Stimulated activated CD4-positive, alpha-beta T cell treated with anti-CD3 and anti-CD28 coated beads, Interleukin-4, amount 100 ng/mL, for 4 hours (primary cell): ENCODE results near the gene SYNE2.
A peak's percentile ranks its signal among the peaks of the same experiment; 100 is the strongest.
"Not testable (repeated sequence)": the region's sequence is repeated elsewhere in the genome, so short reads cannot be mapped to it uniquely, and the experiment has no call there.

Experiments used
- DNase-seq, 2 experiments: peaks; one replicate each; pipeline ENCODE4 v3.0.0-alpha.2; 2020

SYNE2 gene, protein sequence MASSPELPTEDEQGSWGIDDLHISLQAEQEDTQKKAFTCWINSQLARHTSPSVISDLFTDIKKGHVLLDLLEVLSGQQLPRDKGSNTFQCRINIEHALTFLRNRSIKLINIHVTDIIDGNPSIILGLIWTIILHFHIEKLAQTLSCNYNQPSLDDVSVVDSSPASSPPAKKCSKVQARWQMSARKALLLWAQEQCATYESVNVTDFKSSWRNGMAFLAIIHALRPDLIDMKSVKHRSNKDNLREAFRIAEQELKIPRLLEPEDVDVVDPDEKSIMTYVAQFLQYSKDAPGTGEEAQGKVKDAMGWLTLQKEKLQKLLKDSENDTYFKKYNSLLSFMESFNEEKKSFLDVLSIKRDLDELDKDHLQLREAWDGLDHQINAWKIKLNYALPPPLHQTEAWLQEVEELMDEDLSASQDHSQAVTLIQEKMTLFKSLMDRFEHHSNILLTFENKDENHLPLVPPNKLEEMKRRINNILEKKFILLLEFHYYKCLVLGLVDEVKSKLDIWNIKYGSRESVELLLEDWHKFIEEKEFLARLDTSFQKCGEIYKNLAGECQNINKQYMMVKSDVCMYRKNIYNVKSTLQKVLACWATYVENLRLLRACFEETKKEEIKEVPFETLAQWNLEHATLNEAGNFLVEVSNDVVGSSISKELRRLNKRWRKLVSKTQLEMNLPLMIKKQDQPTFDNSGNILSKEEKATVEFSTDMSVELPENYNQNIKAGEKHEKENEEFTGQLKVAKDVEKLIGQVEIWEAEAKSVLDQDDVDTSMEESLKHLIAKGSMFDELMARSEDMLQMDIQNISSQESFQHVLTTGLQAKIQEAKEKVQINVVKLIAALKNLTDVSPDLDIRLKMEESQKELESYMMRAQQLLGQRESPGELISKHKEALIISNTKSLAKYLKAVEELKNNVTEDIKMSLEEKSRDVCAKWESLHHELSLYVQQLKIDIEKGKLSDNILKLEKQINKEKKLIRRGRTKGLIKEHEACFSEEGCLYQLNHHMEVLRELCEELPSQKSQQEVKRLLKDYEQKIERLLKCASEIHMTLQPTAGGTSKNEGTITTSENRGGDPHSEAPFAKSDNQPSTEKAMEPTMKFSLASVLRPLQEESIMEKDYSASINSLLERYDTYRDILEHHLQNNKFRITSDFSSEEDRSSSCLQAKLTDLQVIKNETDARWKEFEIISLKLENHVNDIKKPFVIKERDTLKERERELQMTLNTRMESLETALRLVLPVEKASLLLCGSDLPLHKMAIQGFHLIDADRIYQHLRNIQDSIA (N-terminal part only)

GRCh38 chr14:63852817-63853731 is at the start of gene SYNE2:
SYNE2 (plus strand) TSS chr14:63853004; CDS start chr14:63909149, 56,145 bp downstream.
- DNase-seq: peak; percentile 76 to 83

DNA sequence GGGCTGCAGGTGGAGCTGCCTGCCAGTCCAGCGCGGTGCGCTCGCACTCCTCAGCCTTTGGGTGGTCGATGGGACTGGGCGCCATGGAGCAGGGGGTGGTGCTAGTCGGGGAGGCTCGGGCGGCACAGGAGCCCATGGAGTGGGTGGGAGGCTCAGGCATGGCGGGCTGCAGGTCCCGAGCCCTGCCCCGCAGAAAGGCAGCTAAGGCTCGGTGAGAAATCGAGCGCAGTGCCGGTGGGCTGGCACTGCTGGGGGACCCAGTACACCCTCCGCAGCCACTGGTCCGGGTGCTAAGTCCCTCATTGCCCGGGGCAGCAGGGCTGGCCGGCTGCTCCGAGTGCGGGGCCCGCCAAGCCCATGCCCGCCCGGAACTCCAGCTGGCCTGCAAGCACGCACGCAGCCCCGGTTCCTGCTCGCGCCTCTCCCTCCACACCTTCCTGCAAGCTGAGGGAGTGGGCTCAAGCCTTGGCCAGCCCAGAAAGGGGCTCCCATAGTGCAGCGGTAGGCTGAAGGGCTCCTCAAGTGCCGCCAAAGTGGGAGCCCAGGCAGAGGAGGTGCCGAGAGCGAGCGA is 49.5 kb upstream of the SYNE2 start:
- not testable (repeated sequence) for DNase-seq

GRCh38 chr14:63806064-63806463 is 46.7 kb upstream of the SYNE2 start:
- DNase-seq: not testable (repeated sequence)

DNA sequence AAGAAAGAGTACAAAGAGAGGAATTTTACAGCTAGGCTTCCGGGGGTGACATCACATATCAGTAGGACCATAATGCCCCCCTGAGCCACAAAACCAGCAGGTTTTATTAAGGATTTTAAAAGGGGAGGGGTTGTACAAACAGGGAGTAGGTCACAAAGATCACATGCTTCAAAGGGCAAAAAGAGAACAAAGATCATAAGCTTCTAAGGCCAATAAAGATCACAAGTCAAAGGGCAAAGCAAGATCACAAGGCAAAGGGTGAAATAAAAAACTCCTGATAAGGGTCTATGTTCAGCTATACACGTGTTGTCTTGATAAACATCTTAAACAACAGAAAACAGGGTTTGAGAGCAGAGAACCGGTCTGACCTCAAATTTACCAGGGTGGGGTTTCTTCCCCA is 41.1 kb upstream of the SYNE2 start:
- not testable (repeated sequence) for DNase-seq

DNA sequence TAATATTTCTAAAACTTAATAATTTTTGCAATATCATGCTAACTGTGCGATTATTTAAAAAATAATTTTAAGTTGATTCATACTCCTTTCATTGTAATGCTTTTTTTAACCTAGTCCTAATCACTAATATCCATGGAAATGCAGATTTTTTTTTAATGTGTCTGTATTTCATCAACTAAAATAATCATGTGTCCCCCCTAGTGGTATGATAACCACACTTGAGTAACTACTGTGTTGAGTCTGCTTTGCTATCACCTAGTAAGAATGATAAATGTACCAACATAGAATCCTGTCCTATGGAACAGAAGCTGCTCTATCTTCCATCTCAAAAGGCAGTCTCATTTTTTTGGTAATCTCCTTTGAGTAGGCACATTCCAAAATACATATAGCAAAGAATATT is 19.1 kb upstream of the SYNE2 start:
- no peak for DNase-seq

DNA sequence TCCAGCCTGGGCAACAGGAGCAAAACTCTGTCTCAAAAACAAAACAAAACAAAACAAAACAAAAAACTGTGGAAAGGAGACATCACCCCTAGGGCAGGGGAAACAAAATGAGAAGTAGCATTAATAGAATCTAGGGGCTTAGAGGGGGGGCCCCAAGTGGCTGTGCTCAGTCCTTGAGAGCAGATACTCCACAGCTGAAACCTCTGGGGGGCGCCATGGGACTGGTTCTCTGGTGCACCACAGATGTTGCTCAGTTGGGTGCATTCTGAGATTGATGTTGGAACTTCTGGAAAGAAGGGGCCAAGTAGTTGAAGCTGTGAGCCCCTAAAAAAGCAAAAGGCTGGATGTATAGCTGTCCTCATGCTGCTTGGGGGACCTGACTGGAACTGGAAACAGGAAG is 11.8 kb upstream of the SYNE2 start:
- peak; percentile 24 to 49 for DNase-seq

- DNase-seq: no peak
Measured at GRCh38 chr14:63843796-63844195, 9.0 kb upstream of the SYNE2 start.

DNA sequence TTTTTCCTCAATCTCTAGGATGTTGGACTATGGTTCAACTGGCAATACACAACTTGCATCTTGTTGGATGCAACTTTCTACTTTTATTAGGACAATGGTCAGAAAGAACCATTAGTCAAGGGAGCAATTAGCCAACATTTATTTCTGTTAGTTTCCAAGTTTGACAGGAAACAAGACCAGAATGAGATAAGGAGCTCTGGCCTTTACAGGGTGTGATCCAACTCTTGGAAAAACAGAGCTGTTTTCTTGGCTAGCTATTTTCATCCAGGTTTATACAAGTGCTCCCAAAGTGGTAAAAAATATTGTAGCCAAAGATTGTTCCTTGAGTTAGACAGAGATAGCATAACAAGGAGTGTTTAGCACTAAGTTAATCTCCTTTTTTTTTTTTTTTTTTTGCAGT is 3.9 kb upstream of the SYNE2 start:
- no peak for DNase-seq

- no peak for DNase-seq
Measured at GRCh38 chr14:63852271-63852816, 460 bp upstream of the SYNE2 start.

DNA sequence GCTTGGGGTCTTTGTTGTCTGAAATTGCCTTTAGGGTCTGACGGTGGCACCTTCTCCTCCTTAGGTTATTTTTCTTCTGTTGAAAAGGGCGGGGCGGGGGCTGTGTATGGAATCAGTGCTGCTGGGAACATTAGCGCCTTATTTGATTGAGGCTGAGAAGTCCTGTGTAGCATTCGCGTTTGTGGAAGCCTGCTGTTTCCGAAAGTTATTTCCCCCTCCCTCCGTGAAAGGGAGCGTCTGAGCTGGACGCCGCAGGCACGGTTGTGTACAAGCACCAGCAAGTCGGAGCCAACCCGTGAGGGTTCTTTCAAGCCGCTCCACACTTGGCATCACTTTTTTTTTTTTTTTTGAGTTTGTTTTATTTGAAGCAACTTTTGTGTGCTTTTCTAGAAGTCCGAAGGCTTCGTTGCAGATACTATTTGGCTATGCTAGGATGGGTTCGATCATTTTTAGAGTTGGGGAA is 1.1 kb downstream of the SYNE2 start:
- DNase-seq: peak; percentile 16 to 48

DNA sequence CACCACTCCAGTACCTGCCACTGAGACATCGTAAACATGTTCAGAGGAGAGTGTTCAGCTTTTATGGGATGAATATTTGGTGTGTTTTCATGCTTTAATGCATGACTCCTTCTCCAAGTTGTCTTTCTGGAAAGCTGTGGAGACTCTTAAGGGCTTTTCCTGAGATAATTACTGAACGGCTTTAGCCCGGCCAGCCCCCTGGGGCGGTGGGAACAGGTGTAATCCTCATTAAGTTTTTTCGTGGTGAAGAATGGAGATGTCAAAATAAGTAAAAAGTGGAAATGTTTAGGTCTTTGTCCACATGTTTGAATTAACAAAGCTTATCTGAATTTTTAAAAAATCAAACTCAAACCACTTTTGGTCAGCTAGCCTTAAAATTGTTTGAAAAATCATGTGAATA is 1.5 kb downstream of the SYNE2 start:
- no peak for DNase-seq

DNA sequence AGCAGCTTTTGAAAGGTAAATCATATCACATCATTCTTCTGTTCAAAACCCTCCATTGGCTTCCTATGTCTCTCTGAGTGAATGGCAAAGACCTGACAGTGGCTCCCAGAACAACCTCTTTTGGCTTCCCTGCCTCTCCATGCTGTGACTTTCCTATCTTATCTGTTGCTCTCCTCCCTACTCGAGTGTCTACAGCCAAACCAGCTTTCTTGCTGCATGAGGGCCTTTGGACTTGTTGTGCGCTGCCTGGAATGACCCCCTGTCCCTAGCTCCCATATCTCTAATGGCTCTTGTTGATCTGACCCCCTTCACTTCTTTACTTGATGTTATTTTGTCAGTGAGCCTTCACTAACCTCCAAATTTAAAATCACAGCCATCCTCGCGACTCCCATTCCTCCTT is 2.5 kb downstream of the SYNE2 start:
- DNase-seq: no peak

DNA sequence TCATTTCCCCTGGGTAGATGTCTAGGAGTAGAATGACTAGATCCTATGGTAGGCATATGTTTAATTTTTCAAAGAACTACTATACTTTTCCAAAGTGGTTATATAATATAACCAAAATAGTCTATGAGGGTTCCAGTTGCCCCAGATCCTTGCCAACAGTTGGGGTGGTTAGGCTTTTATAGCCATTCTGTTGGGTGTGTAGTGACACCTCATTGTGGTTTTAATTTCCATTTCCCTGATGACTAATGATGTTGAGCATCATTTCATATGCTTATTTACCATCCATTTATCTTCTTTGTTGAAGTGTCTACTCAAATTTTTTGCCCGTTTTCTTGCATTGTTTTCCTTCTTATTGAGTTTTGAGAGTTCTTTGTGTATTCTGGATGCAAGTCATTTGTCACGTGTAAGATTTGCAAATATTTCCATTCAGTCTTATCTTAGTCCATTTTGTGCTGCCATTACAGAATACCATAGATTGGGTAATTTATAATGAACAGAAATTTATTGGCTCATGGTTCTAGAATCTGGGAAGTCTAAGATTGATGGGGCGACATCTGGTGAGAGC is 4.7 kb downstream of the SYNE2 start:
- DNase-seq: peak in 1 of 2 experiments; percentile 49

GRCh38 chr14:63860146-63860545 is 7.3 kb downstream of the SYNE2 start:
- no peak for DNase-seq

DNA sequence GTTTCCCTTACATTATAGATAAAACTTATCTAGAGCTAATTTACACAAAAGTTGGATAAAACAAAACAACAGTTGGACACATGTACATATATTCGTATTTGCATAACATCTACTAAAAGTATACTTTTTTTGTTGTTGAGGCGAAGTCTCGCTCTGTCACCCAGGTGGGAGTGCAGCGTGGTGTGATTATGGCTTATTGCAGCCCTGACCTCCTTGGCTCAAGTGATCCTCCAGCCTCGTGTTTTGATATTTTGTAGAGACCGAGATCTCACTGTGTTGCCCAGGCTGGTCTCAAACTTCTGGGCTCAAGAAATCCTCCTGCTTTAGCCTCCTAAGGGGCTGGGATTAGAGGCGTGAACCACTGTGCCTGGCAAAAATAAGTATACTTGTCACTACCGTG is 9.4 kb downstream of the SYNE2 start:
- DNase-seq: no peak

- no peak for DNase-seq
Measured at GRCh38 chr14:63863004-63863403, 10.2 kb downstream of the SYNE2 start.

DNA sequence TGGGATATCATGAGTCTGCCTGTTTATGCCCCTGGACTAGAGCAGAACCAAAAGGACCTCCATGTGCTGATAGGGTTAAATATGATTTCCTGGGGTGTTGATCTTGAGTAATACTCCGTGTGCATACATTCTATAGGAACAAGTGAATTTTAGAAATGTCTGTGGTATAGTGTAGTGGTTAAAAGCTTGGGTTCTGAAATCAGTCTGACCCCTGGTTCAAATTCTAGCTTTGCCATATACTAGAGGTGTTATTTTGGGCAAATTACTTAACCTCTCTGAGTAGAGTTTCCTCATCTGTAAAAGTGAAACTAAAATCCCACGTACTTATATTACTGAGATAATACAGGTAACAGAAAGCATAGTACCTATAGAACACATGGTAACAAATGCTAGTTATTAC is 12.0 kb downstream of the SYNE2 start:
- DNase-seq: not testable (repeated sequence)

DNA sequence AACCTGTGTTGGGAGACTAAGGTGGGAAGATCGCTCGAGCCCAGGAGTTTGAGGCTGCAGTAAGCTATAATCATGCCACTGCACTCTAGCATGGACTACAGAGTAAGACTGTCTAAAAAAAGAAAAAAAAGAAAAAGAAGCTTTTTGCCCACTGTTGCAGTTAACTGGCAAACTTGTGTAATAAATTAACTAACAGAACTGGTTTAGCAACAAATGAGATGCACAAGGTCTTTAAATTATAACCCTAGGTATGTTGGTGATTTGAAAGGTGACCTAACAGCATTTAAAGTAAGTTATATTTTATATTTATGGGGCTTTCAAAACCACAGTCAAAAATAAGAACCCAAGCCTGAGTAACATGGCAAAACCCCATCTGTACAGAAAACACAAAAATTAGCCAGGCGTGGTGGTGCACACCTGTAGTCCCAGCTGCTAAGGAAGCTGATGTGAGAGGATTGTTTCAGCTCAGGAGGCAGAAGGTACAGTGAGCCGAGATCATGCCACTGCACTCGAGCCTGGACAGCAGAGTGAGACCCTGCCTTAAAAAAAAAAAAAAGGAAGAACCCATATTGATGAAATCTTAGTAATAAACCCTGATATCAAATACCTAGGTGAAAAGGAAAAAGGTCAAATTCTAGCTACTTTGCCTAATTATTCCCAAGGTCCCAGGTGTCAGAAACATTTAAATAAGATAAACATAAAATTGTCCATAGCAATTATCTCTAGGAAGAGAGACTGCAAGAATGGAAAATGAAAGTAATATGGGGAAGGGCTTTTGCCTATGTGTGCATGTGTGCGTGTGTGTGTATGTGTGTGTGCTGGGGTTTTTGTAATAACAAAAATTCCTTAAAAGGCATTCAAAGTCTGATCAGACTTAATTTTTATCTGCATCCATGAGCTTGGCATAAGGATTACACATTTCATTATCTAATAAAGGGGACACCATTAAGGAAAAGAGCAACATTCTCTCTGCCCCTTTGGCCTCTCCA is 15.4 kb downstream of the SYNE2 start:
- DNase-seq: peak in 1 of 2 experiments; percentile 29
